Colonic mucosa (tissue), 4 donors: ENCODE results near the gene STK40. TPM values are rescaled to one million over a fixed set of nuclear protein-coding genes. Genes with fewer than 3 reads are reported as not detected.

Experiments used
- DNase-seq: peaks from one replicate; pipeline ENCODE4 v3.0.0-alpha.2; 2020
- H3K27ac ChIP-seq: fragments of 200-600 bp; one replicate; pipeline ENCODE4 v1.8.0; 2021
- H3K27me3 ChIP-seq: fragments of 200-600 bp; one replicate; pipeline ENCODE4 v1.8.0; 2021
- H3K36me3 ChIP-seq: fragments of 200-600 bp; one replicate; pipeline ENCODE4 v1.8.0; 2021
- H3K4me1 ChIP-seq: fragments of 200-600 bp; one replicate; pipeline ENCODE4 v1.8.0; 2021; ENCODE audit warnings: mild to moderate bottlenecking
- H3K4me3 ChIP-seq: fragments of 200-600 bp; one replicate; pipeline ENCODE4 v1.8.0; 2021
- H3K9ac ChIP-seq, 2 donors: one replicate each; pipeline ENCODE4 v1.7.0; 2013; ENCODE audit warnings: control low read depth in 2 of 2, low read depth in 2 of 2, low read length in 2 of 2
- H3K9me3 ChIP-seq: fragments of 200-600 bp; one replicate; pipeline ENCODE4 v1.8.0; 2021
- intact Hi-C: fragments of 100-400 bp; cut with DNase I; formaldehyde crosslinking; loops from one replicate; pipeline ENCODE4 v1.14.1; 2022
- total RNA-seq, 2 donors: library from RNA; stranded (reverse); fragmentation: NEBNext Ultra II Directional in 1 of 2; extraction: Animal tissue kit (Norgen Biotek cat#: 25700) in 1 of 2; gene quantifications; one replicate each; pipeline ENCODE4 v1.2.1, GENCODE V29; 2021
- TF ChIP-seq, protein P1 (sequence below): fragments of 200-600 bp; IDR thresholded peaks from one replicate; pipeline ENCODE4 v1.8.0; 2022; ENCODE audit warnings: antibody characterized with exemption, mild to moderate bottlenecking
- donor health status: healthy.
- donor health status: DM: no; HTN: no; CAD: no.
- donor health status: DM: no; HTN: no; CAD: no.

Gene STK40
- total RNA-seq, 2 donors from 2014 or later, result 56.6 to 69.7 TPM

DNA sequence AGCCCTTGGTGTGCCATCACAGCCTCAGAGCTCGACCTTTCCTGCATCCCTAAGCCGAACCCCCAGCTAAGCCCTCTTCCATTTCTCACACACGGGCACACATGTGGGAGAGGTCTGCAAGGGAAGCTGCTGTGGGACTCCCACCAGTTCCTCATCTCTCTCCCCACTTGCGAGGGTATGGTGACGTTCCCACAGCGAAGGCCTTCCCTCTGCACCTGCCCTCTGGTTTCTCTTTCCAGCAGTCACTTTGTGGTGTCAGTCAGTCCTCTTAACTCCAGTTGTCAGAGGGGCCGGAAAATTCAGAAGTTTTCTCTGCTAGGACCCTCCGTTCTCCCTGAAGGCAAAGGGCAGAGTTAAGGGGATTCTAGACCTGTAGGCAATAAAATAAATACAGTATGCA lies 5.5 kb upstream of the STK40 start:
- no peaks in the 10 kb centered on the region for H3K9me3 ChIP-seq
- H3K27ac ChIP-seq, result no peak overlapping the region
- no peaks in the 10 kb centered on the region for H3K27me3 ChIP-seq
- H3K9ac ChIP-seq, result no peak overlapping the region
- H3K4me1 ChIP-seq, result no peaks in the 10 kb centered on the region
- peaks cover 10% of the 10 kb centered on the region for H3K36me3 ChIP-seq
- TF ChIP-seq, protein P1, sequence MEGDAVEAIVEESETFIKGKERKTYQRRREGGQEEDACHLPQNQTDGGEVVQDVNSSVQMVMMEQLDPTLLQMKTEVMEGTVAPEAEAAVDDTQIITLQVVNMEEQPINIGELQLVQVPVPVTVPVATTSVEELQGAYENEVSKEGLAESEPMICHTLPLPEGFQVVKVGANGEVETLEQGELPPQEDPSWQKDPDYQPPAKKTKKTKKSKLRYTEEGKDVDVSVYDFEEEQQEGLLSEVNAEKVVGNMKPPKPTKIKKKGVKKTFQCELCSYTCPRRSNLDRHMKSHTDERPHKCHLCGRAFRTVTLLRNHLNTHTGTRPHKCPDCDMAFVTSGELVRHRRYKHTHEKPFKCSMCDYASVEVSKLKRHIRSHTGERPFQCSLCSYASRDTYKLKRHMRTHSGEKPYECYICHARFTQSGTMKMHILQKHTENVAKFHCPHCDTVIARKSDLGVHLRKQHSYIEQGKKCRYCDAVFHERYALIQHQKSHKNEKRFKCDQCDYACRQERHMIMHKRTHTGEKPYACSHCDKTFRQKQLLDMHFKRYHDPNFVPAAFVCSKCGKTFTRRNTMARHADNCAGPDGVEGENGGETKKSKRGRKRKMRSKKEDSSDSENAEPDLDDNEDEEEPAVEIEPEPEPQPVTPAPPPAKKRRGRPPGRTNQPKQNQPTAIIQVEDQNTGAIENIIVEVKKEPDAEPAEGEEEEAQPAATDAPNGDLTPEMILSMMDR, result no peak
- no peak overlapping the region for H3K4me3 ChIP-seq
- intact Hi-C loops, result no loop called here
- no peak for DNase-seq

DNA sequence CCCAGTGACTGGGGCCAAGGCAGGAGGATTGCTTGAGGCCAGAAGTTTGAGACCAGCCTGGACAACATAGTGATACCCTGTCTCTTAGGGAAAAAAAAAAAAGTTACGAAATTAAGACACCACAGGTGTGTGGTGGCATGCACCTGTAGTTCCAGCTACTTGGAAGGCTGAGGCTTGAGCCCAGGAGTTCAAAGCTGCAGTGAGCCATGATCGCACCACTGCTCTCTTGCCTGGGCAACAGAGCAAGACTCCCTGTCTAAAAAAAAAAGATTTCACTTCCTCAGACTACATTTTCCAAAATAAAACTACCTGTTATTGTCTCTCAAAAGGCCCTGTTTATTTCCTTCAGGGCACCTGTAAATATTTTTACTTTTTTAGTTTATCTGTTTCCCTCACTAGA lies 4.7 kb upstream of the STK40 start:
- H3K4me3 ChIP-seq, result no peak overlapping the region
- H3K27me3 ChIP-seq, result no peaks in the 10 kb centered on the region
- H3K9ac ChIP-seq, result no peak overlapping the region
- H3K4me1 ChIP-seq, result no peaks in the 10 kb centered on the region
- intact Hi-C loops, result no loop called here
- H3K36me3 ChIP-seq, result peaks cover 10% of the 10 kb centered on the region
- no peak overlapping the region for H3K27ac ChIP-seq
- DNase-seq, result no peak
- H3K9me3 ChIP-seq, result no peaks in the 10 kb centered on the region
- TF ChIP-seq, protein P1, result no peak

DNA sequence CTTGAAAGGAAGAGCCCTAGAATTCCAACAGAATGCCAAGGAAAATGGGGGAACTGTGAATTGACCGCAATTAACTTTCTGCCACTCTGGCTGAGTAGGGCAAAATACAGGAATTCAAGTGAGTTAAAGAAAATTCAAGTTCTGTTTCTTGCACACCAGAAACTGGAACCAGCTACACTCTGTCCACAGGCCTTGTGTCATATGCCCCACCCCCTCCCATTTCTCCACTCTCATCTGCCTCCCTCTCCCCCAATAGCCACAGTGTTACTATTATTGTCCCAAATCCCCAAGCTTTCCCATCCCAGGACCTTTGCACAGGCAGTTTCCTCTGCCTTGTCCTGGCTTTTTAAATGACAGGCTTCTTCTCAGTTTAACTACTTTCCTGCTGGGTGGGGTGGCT lies 4.3 kb upstream of the STK40 start:
- H3K27ac ChIP-seq, result no peak overlapping the region
- no peaks in the 10 kb centered on the region for H3K27me3 ChIP-seq
- intact Hi-C loops, result no loop called here
- DNase-seq, result no peak
- H3K4me3 ChIP-seq, result no peak overlapping the region
- H3K9me3 ChIP-seq, result no peaks in the 10 kb centered on the region
- no peak overlapping the region for H3K9ac ChIP-seq
- TF ChIP-seq, protein P1, result no peak
- no peaks in the 10 kb centered on the region for H3K4me1 ChIP-seq
- peaks cover 10% of the 10 kb centered on the region for H3K36me3 ChIP-seq

DNA sequence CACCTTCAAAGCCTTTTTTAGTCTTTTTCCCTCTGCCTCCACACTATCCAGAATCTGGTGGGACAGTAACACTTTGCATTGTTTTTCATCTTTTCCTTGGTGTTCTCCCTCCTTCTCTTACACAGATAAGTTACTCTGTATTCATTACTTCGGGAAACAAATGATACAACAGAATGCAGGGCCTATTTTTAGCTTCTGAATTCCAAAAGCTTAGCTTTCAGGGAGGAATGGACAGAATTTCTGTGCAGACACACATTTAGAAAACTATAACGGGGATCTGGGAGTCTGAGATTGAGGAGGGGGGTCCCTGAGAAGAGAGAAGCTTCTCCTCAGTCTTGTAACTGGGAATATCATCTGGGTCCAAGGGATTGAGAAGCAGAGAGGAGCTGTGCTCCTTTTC lies 3.5 kb upstream of the STK40 start:
- no peaks in the 10 kb centered on the region for H3K4me1 ChIP-seq
- H3K4me3 ChIP-seq, result no peak overlapping the region
- intact Hi-C loops, result no loop called here
- no peaks in the 10 kb centered on the region for H3K9me3 ChIP-seq
- H3K36me3 ChIP-seq, result peaks cover 10% of the 10 kb centered on the region
- H3K9ac ChIP-seq, result no peak overlapping the region
- TF ChIP-seq, protein P1, result no peak
- no peaks in the 10 kb centered on the region for H3K27me3 ChIP-seq
- H3K27ac ChIP-seq, result no peak overlapping the region
- no peak for DNase-seq

DNA sequence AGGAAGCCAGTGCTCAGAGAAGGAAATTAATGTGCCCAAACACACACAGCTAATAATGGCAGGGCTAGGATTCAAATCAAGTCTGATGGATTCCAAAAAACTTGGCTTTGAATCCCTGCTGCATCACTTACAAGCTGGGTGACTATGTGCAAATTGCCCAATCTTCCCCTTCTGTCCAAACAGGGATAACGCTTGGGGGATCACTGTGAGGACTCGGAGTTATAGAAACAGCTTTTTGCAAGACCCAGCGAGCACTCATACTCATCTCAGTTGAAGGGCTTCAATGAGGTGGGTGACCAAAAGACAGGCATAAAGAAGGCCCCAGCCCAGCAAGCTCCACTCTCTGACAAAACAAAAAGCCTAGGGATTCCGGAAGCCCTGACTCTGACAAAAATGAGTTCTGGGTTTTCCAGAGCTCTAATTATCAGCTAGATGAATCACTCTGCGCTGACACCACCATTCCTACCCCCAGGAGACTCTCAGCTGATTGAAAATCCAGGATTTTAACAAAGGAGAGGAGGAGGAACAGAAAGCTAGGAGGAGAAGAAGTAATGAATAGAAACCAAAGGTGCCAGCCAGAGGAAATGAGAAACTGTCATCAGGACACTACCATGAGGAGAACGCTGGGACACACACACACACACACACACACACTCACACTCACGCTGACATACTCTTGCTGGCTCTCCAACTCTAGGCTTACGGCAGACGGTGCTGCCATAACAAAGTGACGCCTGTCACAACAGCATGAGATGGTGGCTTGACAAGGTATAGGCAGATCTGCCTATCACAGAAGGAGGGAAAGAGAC lies 1.6 kb upstream of the STK40 start:
- no peaks in the 10 kb centered on the region for H3K36me3 ChIP-seq
- no peaks in the 10 kb centered on the region for H3K9me3 ChIP-seq
- intact Hi-C loops, result no loop called here
- DNase-seq, result no peak
- peaks cover 4% of the 10 kb centered on the region for H3K4me1 ChIP-seq
- peak overlapping the region; percentile 96 for H3K4me3 ChIP-seq
- peak overlapping the region; percentile 57 to 73 for H3K9ac ChIP-seq
- no peaks in the 10 kb centered on the region for H3K27me3 ChIP-seq
- peak overlapping the region; percentile 97 for H3K27ac ChIP-seq
- TF ChIP-seq, protein P1, result no peak
